Erythroblast (primary cell): ENCODE data around the gene SEC22B.
"Not testable (repeated sequence)": the region's sequence is repeated elsewhere in the genome, so short reads cannot be mapped to it uniquely, and the experiment has no call there.

Source experiments
- GATA1 ChIP-seq: IDR thresholded peaks from 2 replicates; pipeline ENCODE4 v1.6.1; 2011; ENCODE audit warnings: low read depth, mild to moderate bottlenecking, control low read depth, low read length, moderate library complexity
- POLR2A ChIP-seq: IDR thresholded peaks from 2 replicates; pipeline ENCODE4 v1.6.1; 2011; ENCODE audit warnings: mild to moderate bottlenecking, low read length

- TF ChIP-seq POLR2A, GATA1: not testable (repeated sequence)
Observed at GRCh38 chr1:120127921-120128320, 48.4 kb downstream of the SEC22B start.
